ENCODE results near the gene PRKCI. TPM values are rescaled to one million over a fixed set of nuclear protein-coding genes. Genes with fewer than 3 reads are reported as not detected.
"Not testable (repeated sequence)": the region's sequence is repeated elsewhere in the genome, so short reads cannot be mapped to it uniquely, and the experiment has no call there.

The PRKCI gene
- polyA plus RNA-seq, 4 donors, result 54.8 to 87.6 (median 77.6) TPM

DNA sequence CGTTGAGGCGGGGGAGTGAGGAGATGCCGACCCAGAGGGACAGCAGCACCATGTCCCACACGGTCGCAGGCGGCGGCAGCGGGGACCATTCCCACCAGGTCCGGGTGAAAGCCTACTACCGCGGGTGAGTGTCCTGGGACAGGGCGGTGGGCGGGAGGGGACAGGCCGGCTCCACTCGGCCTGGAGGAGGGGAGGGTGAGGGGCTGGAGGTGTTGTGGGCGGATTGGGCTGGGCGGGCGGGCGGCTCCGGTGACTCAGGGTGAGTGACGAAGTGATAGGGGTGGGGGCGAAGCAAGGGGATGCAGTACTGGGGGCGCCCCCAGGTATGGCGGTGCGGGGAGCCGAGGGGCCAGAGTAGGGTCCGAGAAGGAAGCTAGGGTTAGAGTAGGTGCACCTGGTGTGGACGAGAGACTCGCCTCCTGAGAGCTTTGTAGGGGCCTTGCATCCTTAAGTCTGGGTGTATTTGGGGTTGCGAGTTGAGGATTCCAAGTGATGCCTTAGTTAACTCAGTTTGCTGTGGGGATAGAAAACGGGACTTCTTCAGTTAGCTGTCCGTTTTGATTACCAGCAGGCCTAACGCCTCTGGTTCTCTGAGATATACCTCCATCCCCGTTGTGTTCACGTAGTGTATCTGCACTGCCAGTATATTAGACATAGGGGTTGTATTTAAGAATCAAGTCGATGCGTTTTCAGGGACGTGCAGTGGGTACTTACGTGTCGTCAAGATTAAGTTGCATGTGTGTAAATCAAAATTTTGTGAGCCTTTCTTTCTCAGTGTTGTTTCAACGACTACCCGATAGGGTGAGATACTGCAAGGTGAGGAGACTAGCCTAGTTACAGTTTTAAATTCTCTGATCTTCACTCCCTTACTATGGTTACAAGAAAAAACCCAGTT is 670 bp downstream of the PRKCI start:
- peak in 2 of 4 donors; percentile 25 to 36 for DNase-seq (ENCODE audit: low read depth in 4 of 4, low spot score in 3 of 4)

GRCh38 chr3:170225166-170225565 is 2.9 kb downstream of the PRKCI start:
- DNase-seq (ENCODE audit: low read depth in 4 of 4, low spot score in 3 of 4), result no peak

DNA sequence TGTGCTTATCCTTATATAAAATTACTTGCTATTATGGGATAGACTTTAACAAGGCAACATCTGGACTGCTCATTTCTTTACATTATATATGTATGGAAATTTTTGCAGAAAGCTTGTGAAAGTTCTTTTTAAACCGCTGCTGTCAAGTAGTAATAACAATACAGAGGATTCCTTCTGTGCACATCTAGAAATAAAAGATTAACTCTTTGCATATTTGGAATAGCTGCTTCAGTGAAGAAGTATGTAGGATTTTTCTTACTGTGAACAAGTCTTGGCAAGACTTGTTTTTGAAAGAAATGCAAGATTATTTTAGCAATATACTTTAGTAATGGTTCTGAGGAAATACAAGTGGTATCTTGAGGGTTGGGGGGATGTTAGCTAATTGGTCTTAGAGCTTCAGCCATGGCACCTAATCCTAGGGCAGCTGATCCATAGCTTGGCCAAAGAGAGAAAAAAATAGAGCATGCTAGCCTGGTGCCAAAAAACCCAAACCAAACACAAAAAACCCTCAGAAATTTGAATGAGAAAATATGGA is 4.3 kb downstream of the PRKCI start:
- DNase-seq (ENCODE audit: low read depth in 4 of 4, low spot score in 3 of 4), result no peak

DNA sequence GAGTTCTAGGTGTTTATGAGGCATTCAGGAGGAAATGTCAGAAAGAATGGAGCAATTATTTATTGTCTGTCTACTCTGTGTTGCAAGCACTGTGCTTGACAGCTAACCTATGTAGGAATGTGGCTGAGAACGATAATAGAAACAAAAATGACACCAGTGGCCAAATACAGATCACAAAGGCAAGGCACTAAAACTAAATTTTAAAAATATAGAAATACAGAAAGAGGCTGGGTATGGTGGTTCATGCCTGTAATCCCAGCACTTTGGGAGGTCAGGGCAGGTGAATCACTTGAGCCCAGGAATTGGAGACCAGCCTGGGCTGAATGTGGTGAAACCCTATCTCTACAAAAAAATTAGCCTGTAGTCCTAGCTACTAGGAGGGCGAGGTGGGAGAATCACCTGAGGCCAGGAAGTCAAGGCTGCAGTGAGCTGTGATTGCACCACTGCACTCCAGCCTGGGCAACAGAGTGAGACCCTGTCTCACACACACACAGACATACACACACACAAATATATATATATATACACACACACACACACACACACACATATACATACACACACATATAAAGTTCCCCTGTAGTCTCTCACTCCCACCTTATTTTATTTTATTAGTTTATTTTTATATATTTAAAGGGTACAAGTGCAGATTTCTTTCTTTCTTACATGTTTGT is 6.0 kb downstream of the PRKCI start:
- DNase-seq (ENCODE audit: low read depth in 4 of 4, low spot score in 3 of 4), result no peak

DNA sequence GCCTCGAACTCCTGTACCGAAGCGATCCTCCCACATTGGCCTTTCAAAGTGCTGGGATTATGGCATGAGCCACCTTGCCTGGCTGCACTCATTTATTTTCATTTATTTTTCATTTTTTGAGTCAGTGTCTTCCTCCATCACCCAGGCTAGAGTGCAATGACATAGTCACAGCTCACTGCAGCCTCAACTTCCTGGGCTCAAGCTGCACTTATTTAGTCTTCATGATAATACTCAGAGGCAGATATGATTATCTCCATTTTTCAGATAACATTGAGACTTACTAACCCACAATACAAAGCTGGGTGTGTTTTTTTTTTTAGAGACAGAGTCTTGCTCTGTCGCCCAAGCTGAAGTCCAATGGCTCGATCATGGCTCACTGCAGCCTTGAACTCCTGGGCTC is 10.0 kb downstream of the PRKCI start:
- DNase-seq (ENCODE audit: low read depth in 4 of 4, low spot score in 3 of 4), result no peak

DNA sequence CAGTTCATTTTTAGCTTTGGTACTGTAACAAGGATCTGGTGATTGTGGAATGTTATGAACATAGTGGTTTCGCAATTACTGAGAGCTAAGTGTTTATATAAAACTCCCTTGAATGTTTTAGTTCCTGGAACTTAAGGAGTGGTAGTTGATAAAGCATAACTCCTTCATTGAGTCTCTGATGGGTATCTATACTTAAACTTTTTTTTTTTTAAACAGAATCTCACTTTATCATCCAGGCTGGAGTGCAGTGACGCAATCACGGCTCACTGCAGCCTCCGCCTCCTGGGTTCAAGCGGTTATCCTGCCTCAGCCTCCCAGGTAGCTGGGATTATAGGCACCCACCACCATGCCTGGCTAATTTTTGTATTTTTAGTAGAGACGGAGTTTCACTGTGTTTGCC is 11.3 kb downstream of the PRKCI start:
- no peak for DNase-seq (ENCODE audit: low read depth in 4 of 4, low spot score in 3 of 4)

DNA sequence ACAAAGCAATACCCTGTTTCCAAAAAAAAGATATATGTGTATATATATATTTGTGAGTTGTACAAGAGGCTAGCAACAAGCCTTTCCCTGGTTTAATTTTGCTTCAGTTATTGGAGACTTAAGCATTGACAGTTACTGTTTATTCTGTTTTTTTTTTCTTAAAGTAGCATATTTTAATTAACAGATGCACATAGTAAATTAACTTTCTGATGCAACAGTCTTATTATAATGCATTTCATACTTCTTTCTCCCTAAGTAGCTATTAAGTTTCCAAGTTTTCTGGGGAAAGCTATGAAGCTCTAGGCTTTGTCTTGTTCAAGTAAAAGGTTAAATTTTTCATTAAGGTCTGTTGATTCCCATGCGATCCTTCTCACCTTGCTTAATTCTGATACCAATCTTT is 17.9 kb downstream of the PRKCI start:
- DNase-seq (ENCODE audit: low read depth in 4 of 4, low spot score in 3 of 4), result no peak

DNA sequence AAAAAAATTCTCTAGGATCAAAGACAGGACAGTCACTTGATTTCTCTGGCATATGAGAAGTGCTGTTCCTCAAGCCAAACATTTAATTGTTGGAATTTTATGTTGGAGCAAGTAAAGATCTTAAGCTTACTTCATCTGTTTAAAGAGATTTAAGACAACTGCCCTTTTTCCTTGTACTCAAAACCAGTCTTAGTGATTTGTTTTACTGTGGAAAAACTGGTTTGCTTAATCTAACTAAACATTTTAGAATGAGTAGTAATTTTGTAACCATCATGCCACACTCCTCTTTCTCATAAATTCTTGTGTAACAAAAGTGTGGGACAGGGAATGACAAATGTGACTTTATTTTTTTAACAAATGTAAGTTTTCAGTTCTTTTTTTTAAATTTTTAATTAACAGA is 18.4 kb downstream of the PRKCI start:
- DNase-seq (ENCODE audit: low read depth in 4 of 4, low spot score in 3 of 4), result no peak

DNA sequence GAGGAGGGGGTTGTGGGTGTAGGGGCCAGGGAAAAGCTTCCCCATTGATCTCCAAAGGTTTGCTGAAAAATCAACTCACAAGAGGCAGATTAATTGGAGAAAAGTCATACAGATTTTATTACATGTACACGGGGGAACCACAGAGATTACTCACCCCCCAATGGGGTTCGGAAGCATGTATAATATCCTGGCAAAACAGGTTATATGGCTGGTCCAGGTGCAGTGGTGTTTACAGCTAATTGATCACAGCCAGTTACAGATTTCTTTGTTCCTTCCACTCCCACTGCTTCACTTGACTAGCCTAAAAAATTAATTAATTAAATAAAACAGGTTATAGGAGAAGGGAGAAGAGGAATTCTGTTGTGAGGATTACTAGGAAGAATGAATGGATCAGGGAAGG is 22.4 kb downstream of the PRKCI start:
- no peak for DNase-seq (ENCODE audit: low read depth in 4 of 4, low spot score in 3 of 4)

GRCh38 chr3:170247875-170248274 is 25.7 kb downstream of the PRKCI start:
- no peak for DNase-seq (ENCODE audit: low read depth in 4 of 4, low spot score in 3 of 4)

DNA sequence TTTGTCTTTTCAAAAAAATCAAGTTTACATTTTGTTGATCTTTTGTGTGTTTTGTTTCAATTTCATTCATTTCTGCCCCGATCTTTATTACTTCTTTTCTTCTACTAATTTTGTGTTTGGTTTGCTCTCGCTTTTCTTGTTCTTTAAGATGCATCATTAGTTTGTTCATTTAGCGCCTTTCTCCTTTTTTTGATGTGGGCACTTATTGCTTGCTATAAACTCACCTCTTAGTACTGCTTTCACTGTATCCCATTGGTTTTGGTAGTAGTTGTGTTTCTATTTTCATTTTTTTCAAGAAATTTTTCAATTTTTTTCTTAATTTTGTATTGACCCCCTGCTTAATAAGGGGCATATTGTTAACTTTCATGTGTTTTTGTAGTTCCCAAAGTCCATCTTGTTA is 34.4 kb downstream of the PRKCI start:
- DNase-seq (ENCODE audit: low read depth in 4 of 4, low spot score in 3 of 4), result no peak

GRCh38 chr3:170257145-170257544 is 34.9 kb downstream of the PRKCI start:
- DNase-seq (ENCODE audit: low read depth in 4 of 4, low spot score in 3 of 4), result no peak

GRCh38 chr3:170258105-170258487 is 35.9 kb downstream of the PRKCI start:
- no peak for DNase-seq (ENCODE audit: low read depth in 4 of 4, low spot score in 3 of 4)

DNA sequence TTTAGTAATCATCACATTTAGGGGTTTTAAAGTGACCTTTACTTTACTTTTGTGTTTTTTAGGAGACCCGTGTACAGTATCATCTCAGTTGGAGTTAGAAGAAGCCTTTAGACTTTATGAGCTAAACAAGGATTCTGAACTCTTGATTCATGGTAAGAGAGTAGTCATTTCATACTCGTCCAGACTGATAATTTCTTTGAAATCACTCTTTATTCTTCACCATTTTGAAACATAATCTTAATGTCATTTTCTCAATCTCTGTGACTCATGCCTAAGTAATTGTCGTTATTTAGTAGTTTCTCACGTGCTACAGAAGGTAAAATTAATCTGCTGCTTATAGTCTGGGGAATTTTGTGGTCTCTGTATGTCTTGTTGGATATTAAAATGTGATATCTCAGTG is 37.7 kb downstream of the PRKCI start:
- DNase-seq (ENCODE audit: low read depth in 4 of 4, low spot score in 3 of 4), result no peak

GRCh38 chr3:170267793-170268192 is 45.6 kb downstream of the PRKCI start:
- no peak for DNase-seq (ENCODE audit: low read depth in 4 of 4, low spot score in 3 of 4)

DNA sequence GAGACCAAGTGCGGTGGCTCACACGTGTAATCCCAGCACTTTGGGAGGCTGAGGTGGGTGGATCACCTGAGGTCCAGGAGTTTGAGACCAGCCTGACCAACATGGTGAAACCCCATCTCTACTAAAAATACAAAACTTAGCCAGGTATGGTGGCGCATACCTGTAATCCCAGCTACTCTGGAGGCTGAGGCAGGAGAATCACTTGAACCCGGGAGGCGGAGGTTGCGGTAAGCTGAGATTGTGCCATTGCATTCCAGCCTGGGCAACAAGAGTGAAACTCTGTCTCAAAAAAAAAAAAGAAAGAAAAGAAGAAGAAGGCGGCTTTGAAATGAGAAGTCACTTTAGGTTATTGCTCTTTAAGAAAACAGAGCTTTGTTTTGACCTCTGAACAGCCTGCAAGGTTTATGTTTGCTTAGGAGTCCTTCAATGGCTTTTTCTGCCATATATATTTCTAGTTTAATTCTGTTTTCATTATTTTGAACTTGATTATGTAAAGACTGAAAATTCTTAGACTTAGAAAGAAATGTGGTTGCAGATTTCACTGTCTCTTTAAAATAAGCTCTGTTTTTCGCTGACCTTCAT is 47.5 kb downstream of the PRKCI start:
- not testable (repeated sequence) for DNase-seq (ENCODE audit: low read depth in 4 of 4, low spot score in 3 of 4)

DNA sequence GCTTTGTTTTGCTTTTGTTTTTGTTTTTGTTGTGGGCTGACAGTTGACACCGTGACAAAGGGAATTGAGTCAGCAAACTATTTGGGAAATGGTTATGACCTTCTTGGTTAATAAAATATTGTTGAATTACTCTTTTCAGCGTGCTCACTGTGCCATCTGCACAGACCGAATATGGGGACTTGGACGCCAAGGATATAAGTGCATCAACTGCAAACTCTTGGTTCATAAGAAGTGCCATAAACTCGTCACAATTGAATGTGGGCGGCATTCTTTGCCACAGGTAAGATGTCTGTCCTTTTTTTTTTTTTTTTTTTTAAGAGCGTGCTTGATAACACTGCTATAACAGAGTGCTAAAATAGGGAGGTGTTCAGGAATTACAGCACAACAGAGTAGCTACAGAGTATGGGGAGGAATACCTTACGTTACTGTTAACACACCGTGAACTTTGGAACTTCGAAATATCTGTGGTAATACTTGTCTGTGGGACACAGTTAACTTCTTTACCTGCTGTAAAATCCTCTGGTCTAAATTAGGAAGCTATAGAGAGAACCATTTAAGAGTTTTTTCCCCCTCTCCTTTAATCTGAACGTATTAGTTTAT is 48.2 kb downstream of the PRKCI start:
- DNase-seq (ENCODE audit: low read depth in 4 of 4, low spot score in 3 of 4), result no peak

DNA sequence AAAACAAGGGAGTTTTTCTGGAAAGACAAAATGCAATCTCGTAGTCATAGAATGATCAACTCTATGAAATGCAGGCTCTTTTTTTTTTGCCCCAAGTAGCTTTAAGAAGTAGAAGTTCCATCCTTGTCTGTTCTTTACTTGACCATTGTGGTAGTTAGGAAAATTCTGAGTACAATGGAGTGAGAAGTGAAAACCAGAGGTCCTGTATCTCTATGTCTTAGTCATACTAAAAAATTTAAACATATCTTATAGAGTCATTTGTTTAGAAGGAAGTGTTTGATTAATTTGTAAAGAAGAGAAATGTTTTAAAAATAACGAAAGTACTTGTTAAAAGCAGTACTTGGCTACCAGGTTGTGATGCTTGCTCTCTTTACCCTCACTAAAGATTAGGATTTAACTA is 52.4 kb downstream of the PRKCI start:
- no peak for DNase-seq (ENCODE audit: low read depth in 4 of 4, low spot score in 3 of 4)

DNA sequence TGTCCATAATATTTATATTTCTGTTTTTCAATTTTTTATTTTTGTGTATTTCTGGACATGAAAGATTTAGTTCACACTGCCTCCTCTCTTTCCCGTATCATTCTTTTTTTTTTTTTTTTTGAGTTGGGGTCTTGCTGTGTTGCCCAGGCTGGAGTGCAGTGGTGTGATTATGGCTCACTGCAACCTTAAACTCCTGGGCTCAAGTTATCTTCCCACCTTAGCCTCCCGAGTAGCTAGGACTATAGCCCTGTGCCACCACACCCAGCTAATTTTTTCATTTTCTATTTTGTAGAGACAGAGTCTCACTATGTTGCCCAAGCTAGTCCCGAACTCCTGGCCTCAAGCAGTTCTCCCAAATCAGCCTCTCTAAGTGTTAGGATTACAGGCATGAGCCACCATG is 53.6 kb downstream of the PRKCI start:
- no peak for DNase-seq (ENCODE audit: low read depth in 4 of 4, low spot score in 3 of 4)

- DNase-seq (ENCODE audit: low read depth in 4 of 4, low spot score in 3 of 4), result not testable (repeated sequence)
Measured at GRCh38 chr3:170277311-170277710, 55.1 kb downstream of the PRKCI start.

All from left renal pelvis (tissue), 4 donors.